OCI-LY3 (cell line): ENCODE data around the gene USP28.

ENCODE experiments used
- H2AFZ ChIP-seq: fragments of 200-600, 300-600 bp; shearing (Covaris generic); 2 replicates; pipeline ENCODE4 v1.6.0; 2014; ENCODE audit warnings: antibody characterized with exemption, low read depth, low read length
- H3K27ac ChIP-seq: fragments of 200-600, 300-600 bp; sonication (generic); 2 replicates; pipeline ENCODE4 v1.5.1; 2014; ENCODE audit warnings: mild to moderate bottlenecking, low read length, moderate library complexity, mixed read lengths
- H3K27me3 ChIP-seq: fragments of 200-600, 300-600 bp; sonication (generic); 2 replicates; pipeline ENCODE4 v1.6.1; 2014; ENCODE audit warnings: low read depth, low read length, mixed read lengths
- H3K36me3 ChIP-seq: fragments of 200-600, 300-600 bp; sonication (generic); replicated peaks from 2 replicates; pipeline ENCODE3; 2014; ENCODE audit warnings: low read depth, low read length, mixed read lengths
- H3K4me1 ChIP-seq: fragments of 300-600, 200-600 bp; sonication (generic); 2 replicates; pipeline ENCODE4 v1.6.1; 2014; ENCODE audit warnings: low read length, mixed read lengths
- H3K4me2 ChIP-seq: fragments of 200-600, 300-600 bp; sonication (generic); 2 replicates; pipeline ENCODE4 v1.6.1; 2014; ENCODE audit warnings: low read length, mixed read lengths
- H3K4me3 ChIP-seq: fragments of 300-600, 200-600 bp; sonication (generic); 2 replicates; pipeline ENCODE4 v1.5.1; 2014; ENCODE audit warnings: antibody characterized with exemption, mild to moderate bottlenecking, low read length, moderate library complexity
- H3K79me2 ChIP-seq: fragments of 300-600, 200-600 bp; shearing (Covaris generic); 2 replicates; pipeline ENCODE4 v1.6.1; 2014; ENCODE audit warnings: mild to moderate bottlenecking, low read length, mixed read lengths
- H3K9ac ChIP-seq: fragments of 300-600, 200-600 bp; shearing (Covaris generic); 2 replicates; pipeline ENCODE4 v1.6.0; 2014; ENCODE audit warnings: mild to moderate bottlenecking, low read length, moderate library complexity
- H3K9me3 ChIP-seq: fragments of 200-600, 300-600 bp; shearing (Covaris generic); 2 replicates; pipeline ENCODE4 v1.6.1; 2014; ENCODE audit warnings: low read length, mixed read lengths; ENCODE audit not compliant: insufficient read depth
- H4K20me1 ChIP-seq: fragments of 200-600, 300-600 bp; sonication (generic); 2 replicates; pipeline ENCODE4 v1.6.1; 2016; ENCODE audit warnings: low read length, mixed read lengths; ENCODE audit not compliant: insufficient read depth
- EZH2phosphoT487 ChIP-seq: fragments of 200-600 bp; shearing (Covaris generic); IDR thresholded peaks from 2 replicates; pipeline ENCODE4 v1.6.1; 2018; ENCODE audit warnings: antibody characterized with exemption, mixed run types, low read depth
- TF ChIP-seq, protein P1 (sequence below): fragments of 200-600, 300-600 bp; sonication (generic); IDR thresholded peaks from 2 replicates; pipeline ENCODE4 v1.5.1; 2014; ENCODE audit warnings: antibody characterized with exemption, low read length, low read depth

The USP28 gene

DNA sequence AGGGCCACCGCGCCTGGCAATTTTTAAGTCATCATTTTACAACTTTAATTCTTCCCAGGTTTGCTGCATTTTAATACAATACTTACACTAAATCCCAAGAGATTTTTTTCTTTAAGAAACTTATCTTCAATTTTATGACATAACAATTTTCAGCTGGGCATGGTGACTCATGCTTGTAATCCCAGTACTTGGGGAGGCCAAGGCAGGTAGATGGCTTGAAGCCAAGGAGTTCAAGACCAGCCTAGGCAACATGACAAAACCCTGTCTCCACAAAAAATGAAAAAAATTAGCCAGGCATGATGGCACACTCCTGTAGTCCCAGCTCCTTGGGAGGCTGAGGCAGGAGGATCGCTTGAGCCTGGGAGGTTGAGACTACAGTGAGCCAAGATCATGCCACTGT is 56.9 kb downstream of the USP28 start:
- H3K9ac ChIP-seq: no peak overlapping the region
- H3K4me2 ChIP-seq: no peak overlapping the region
- no peak for TF ChIP-seq EZH2phosphoT487
- TF ChIP-seq, protein P1, sequence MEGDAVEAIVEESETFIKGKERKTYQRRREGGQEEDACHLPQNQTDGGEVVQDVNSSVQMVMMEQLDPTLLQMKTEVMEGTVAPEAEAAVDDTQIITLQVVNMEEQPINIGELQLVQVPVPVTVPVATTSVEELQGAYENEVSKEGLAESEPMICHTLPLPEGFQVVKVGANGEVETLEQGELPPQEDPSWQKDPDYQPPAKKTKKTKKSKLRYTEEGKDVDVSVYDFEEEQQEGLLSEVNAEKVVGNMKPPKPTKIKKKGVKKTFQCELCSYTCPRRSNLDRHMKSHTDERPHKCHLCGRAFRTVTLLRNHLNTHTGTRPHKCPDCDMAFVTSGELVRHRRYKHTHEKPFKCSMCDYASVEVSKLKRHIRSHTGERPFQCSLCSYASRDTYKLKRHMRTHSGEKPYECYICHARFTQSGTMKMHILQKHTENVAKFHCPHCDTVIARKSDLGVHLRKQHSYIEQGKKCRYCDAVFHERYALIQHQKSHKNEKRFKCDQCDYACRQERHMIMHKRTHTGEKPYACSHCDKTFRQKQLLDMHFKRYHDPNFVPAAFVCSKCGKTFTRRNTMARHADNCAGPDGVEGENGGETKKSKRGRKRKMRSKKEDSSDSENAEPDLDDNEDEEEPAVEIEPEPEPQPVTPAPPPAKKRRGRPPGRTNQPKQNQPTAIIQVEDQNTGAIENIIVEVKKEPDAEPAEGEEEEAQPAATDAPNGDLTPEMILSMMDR: no peak
- H3K79me2 ChIP-seq: no peaks in the 10 kb centered on the region
- no peak overlapping the region for H3K27ac ChIP-seq
- H3K9me3 ChIP-seq: no peaks in the 10 kb centered on the region
- H3K36me3 ChIP-seq: peaks cover 39% of the 10 kb centered on the region
- no peaks in the 10 kb centered on the region for H3K27me3 ChIP-seq
- H3K4me1 ChIP-seq: no peaks in the 10 kb centered on the region
- H2AFZ ChIP-seq: no peak overlapping the region
- H4K20me1 ChIP-seq: no peaks in the 10 kb centered on the region
- no peak overlapping the region for H3K4me3 ChIP-seq

GRCh38 chr11:113817626-113818025 is 57.7 kb downstream of the USP28 start:
- no peaks in the 10 kb centered on the region for H3K27me3 ChIP-seq
- H3K9ac ChIP-seq: no peak overlapping the region
- TF ChIP-seq, protein P1: no peak
- TF ChIP-seq EZH2phosphoT487: no peak
- no peak overlapping the region for H3K4me2 ChIP-seq
- no peaks in the 10 kb centered on the region for H3K9me3 ChIP-seq
- H4K20me1 ChIP-seq: no peaks in the 10 kb centered on the region
- no peak overlapping the region for H3K27ac ChIP-seq
- H3K4me1 ChIP-seq: no peaks in the 10 kb centered on the region
- H3K79me2 ChIP-seq: no peaks in the 10 kb centered on the region
- peaks cover 41% of the 10 kb centered on the region for H3K36me3 ChIP-seq
- H3K4me3 ChIP-seq: no peak overlapping the region
- H2AFZ ChIP-seq: no peak overlapping the region

GRCh38 chr11:113817162-113817561 is 58.2 kb downstream of the USP28 start:
- no peaks in the 10 kb centered on the region for H4K20me1 ChIP-seq
- TF ChIP-seq, protein P1: no peak
- no peak for TF ChIP-seq EZH2phosphoT487
- H3K79me2 ChIP-seq: no peaks in the 10 kb centered on the region
- H3K4me2 ChIP-seq: no peak overlapping the region
- H3K27ac ChIP-seq: no peak overlapping the region
- H3K9ac ChIP-seq: no peak overlapping the region
- H3K9me3 ChIP-seq: no peaks in the 10 kb centered on the region
- H3K4me1 ChIP-seq: no peaks in the 10 kb centered on the region
- H2AFZ ChIP-seq: no peak overlapping the region
- H3K4me3 ChIP-seq: no peak overlapping the region
- H3K36me3 ChIP-seq: peaks cover 45% of the 10 kb centered on the region
- no peaks in the 10 kb centered on the region for H3K27me3 ChIP-seq

DNA sequence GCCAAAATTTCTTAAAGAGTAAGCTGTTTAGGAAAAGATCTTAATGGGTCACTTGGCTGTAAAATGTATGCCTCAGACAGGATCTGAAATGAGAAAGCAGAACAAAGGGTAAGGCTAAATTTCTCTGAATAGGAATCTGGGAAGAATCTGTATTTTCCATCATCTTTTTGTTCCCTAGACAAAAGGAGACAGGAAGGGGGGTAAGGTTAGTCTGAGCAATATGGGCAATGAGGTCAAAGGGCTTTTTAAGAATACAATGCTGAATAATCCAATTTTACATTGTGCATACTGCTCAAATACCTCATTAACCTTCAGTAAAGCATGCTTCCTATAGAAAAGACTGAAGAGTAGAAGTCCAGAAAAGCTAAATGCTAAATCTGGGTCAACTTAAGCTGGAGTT is 61.2 kb downstream of the USP28 start:
- Histone ChIP-seq H3K36me3 (peaks cover 31% of the 10 kb centered on the region), H3K27ac (no peak overlapping the region)
- TF ChIP-seq EZH2phosphoT487: no peak
- TF ChIP-seq, protein P1: no peak

More for the DNA sequence above, 61.2 kb downstream of the USP28 start:
- no peaks in the 10 kb centered on the region for H3K27me3 ChIP-seq
- no peak overlapping the region for H3K9ac ChIP-seq
- no peaks in the 10 kb centered on the region for H3K79me2 ChIP-seq
- H3K4me1 ChIP-seq: no peaks in the 10 kb centered on the region
- no peak overlapping the region for H3K4me2 ChIP-seq
- H4K20me1 ChIP-seq: no peaks in the 10 kb centered on the region
- no peak overlapping the region for H3K4me3 ChIP-seq
- no peaks in the 10 kb centered on the region for H3K9me3 ChIP-seq
- H2AFZ ChIP-seq: no peak overlapping the region
